NCI-H2196 treated with DMSO at 0.1 percent for 48 hours (cell line): ENCODE results near the gene PRKAG2.
"Not testable (repeated sequence)": the region's sequence is repeated elsewhere in the genome, so short reads cannot be mapped to it uniquely, and the experiment has no call there.

Source experiments
- DNase-seq: peaks from one replicate; lab custom pipeline; 2025; ENCODE audit not compliant: unreplicated experiment; lab: John Stamatoyannopoulos, UW

PRKAG2 gene

DNA sequence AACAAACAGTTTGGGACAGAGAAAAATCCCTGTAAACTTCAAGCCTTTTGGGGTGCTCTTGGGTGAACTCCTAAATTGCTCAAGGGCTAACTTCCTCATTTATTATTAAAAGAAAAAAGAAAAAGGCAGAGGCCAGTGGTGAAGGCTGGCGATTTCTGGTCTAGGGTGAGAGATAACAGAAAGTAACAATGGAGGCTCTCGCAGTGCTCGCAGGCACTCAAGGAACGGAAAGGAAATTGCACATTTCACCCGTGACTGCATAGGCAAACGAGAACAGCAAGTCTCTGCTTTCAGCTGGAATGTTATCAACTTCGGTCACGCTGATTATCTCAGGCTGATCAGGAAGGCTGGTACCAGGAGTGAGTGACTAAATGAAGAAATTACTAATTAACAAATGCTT is 70.7 kb downstream of the PRKAG2 start:
- no peak for DNase-seq

DNA sequence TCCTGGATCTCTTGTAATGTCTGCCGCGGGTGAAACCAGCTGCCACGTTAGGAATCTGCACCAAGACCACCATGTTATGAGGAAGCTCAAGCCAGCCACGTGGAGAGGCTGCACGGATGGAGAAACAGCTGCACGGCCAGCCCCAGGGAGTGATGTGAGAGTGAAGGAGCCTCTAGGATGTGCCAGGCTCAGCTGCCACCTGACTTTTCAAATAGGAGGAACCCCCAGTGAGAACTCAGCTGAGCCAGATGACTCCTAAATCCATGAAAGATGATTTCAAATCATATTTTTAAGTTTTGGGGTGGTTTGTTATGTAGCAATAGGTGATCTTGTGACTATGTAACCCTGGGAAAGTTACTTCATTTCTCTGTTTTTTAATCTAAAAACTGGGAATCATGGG is 71.7 kb downstream of the PRKAG2 start:
- DNase-seq, result no peak

DNA sequence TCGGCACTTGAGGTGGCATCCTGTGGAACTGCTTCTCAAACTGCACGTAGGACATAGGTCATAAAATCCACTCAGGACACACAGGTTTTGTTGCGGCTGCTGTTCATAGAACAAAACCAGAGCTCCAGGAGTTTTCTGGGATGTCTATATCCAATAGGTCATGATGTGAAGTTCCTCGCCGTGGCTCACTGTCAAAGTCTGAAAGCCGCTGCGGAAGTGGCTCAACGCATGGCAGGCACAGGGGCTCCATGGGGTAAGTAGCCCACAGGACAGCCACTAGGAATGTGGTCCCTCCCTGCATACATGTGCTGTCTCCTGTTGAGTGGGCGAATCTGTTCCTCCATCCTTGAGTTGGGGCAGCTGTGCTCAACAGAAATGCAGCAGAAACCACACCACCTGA is 72.2 kb downstream of the PRKAG2 start:
- no peak for DNase-seq

DNA sequence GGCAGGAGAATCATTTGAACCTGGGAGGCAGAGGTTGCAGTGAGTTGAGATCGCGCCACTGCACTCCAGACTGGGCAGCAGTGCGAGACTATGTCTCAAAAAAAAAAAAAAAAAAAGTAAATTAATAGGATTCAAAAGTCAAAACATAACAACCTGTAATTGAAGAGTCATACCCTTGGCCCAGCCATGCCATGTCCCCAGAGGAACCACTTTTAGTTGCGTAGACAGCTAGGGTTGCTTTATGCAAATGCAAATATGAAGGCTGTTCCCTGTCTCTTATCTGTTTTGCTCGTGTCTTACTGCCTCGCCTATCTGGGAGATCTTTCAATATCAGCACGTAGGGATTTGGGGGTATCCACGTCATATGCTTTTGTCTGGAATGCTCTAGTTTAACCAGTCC is 73.1 kb downstream of the PRKAG2 start:
- DNase-seq, result no peak

DNA sequence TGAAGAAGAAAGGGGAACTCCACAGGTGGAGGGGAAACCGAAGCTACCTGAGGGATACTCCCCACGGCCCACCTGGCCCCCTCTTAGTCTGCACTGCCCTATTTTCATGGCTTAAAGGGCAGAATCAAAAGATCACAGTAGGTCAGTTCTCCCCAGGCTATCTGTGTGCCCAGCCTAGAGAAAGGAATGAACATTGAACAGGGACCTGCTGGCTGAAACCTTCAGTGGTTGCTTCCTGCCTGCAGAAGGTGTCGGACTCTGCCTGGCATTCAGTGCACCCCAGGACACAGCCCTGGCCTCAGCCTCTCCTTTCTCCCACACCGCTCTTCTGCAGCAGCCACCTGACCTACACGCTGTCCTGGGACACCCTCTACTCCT is 74.5 kb downstream of the PRKAG2 start:
- no peak for DNase-seq

DNA sequence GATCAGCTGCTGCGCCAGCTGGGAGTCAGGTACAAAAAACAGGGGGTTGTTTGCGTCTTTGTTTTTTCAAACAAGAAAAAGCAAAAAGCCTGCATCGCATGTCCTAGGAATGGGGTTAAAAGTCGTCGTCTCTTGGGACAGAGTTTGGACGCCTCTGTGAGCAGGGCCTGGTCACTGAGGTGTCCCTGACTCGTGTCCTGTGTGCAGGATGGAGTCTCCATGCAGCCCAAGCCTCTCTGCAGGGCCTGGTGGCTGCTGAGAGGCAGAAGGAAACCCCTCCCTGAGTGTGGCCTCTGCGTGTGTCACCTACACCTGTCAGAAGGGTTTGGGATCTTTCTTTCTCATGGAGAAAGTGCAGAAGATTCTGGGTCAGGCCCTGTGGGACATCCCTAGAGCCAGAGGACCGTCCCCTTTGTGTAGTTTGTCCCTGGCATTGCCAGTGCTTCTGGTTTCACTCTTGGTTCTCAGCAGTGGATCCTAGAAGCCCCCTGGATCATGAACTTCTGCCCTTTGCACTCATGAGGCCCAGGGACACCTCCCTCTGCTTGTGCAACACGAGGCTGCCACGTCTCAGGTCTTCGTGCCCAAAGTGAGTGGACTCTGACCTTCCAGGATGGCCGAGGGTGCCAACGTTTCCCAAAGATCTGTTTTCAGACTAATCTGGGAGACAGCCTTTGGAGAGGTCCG is 75.0 kb downstream of the PRKAG2 start:
- DNase-seq, result no peak

DNA sequence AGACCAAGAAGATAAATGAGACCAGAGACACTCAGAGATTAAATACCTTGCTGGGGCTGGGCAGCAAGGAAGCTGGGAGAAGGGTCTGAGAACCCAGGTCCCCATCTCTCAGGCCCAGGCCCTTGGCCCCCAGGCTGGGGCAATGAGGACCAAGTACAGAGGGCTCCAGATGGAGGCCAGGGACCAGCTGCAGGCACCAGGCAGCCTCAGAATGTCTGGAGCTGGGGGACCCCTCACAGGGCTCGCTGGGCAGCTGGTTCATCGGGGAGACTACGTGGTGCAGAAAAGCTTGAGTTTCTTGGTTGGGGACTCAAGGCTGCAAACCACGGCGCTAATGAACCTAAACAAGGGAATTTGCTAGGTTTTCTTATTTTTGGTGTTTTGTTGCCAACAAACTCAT is 75.6 kb downstream of the PRKAG2 start:
- DNase-seq, result no peak

DNA sequence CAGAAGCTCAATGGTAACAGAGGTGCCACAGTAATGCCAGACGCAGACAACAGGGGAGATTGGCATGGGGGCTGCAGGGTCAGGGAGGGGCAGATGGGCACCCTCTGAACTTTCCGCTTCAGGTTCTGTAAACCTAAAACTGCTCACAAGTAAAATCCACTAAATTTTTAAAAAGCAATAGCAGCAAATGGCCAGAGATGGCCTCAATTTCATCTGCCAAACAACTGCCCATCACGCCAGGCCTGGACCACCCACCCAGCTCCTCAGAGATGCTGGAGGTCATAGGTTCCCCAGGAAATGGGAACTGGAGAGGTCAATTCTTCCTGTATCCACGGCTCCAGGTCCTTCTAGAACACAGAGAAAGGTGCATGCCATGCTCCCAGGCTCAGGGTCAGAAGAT is 76.1 kb downstream of the PRKAG2 start:
- DNase-seq, result no peak

DNA sequence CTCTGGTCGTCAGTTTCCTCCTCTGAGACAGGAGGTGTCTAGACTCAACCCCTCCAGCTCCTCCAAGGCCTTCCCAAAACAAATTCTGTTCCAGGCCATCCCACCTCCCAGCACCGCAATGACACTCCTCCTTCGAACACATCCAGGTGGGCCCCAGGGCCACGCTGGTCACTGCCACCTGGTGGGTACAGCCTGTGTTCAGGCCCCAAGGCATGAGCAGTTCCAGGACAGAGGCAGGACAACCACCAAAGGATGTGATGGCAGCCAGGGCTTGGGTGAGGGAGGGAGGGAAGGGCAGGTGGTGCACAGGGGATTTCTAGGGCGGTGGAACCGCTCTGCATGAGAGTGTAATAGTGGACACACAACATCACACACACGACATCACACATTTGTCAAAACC is 76.5 kb downstream of the PRKAG2 start:
- no peak for DNase-seq

DNA sequence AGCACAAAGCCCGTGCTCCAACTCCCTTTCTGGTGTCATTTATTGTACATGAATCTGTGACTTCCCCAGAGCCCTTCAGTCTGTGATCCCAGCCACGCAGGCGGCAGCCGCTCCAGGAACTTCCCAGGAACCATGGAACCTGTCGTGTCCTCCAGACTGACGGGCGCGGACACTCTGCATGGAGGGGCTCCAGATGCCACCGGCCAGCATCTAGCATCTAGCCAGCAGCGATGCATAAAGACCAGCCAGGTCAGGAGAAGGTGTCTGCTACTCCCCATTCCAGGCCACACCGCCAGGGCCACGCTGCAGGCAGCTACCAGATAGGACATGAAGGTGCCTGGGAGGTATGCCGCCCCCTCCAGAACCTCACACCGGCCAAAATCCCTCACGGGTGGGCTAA is 77.4 kb downstream of the PRKAG2 start:
- no peak for DNase-seq

DNA sequence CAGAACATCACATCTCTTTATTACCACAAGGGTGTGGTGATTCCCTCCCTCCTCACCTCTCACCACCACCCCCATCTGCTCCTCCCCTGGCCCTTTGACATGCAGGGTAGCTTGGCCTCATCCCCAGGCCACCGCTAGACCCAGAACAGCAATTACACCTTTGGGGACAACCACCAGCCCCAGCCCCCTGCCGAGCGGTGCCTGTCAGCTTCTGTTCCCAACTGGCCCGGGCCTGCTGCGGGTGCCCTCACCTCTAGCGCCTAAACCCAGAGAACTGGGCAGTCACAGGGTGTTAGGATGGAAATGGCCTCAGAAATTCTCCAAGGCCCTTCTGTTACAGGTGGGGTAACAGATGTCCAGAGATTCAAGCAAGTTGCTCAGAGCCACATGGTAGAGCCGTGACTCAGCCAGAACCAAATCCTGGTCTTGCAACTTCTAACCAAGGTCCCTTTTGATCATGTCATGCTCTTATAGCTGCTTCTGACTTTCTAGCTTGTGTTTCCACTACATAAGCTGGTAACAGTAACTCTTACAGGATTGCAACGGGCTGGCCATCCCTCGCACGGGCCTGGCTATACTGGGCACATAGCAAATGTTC is 78.0 kb downstream of the PRKAG2 start:
- DNase-seq, result no peak

DNA sequence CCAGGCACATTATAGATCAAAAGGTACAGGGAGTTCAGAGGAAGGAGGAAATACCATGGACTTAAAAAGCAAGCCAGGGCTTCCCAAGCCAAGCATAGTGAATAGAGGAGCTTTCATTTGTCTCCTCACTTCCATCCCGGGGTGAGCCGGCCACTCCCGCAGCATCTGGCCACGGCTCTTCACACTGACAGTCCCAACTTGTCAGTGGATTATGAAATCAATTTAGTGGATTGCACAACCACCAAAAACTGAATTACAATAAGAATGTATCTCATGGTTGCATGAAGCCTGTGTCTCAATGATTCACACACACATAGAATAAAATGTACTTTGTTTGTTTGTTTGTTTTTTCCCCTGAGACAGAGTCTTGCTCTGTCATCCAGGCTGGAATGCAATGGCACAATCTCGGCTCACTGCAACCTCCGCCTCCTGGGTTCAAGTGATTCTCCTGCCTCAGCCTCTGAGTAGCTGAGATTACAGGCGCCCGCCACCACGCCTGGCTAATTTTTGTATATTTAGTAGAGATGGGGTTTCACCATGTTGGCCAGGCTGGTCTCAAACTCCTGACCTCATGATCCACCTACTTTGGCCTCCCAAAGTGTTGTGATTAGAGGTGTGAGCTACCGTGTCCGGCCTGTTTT is 79.1 kb downstream of the PRKAG2 start:
- DNase-seq, result not testable (repeated sequence)

DNA sequence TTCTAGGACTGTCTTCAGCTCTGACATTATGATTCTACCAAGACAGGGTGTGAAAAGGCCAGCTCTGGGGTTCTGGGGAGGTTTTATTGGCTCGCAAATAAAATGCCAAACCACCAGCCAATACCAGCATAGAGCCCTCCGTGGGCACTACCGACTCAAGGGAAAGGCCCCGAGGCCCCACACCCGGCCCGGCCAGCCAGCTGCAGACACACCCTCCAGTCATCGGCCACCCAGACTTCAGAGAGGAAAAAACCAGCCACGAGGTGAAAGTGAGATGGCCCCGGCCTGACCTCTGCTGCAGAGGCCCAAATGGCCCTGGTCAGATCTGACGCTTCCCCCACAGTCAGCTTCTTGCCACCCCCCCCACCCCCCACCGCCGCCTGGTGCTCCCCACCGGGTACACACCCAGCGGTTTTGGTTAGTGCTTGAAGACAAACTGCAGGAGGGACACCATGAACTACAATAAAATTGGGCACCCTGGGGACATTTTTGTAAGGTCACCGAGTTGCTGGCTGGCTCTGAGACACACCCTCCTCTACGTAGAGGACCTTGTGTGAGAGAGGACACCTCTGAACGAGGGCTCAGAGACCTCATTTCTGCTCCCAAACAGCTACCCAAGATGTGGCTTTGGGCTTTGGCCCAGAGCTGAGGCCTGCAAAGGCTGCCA is 79.9 kb downstream of the PRKAG2 start:
- no peak for DNase-seq

DNA sequence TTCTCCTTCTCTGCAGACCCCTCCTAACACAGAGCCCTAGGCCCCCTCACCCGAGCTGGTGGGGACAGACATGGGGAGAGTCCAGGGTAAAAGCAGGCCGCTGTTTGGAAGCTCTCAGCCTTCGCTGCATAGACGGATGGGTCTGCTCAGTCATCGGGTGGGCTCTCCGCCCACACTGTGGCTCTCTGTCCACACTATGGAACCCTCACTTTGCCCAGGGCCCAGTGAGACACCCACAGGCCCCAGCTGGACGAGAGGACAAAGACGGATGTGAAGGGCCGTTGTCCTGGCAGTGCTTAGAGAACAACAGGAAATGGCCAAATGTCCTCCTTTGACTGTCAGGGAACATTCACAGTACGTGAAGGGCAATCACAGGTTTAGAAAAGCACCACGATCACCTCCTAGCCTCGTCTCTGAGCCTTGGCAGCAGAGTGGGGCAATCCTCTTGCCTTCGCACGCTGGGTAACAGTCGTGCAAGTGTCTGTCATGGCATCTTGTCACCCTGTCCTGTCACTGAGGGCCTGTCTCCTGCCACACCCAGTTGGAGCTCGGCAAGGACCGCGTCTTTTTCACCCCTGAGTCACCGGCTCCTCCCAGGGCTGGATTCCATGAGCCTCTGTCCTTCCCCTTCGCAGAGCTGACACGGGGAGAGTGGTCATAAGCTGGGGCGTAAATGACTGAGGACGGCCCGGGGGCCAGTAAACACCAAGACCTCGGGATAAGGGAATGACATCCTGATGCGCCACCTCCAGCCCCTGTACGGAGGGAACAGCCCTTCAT is 80.6 kb downstream of the PRKAG2 start:
- no peak for DNase-seq

DNA sequence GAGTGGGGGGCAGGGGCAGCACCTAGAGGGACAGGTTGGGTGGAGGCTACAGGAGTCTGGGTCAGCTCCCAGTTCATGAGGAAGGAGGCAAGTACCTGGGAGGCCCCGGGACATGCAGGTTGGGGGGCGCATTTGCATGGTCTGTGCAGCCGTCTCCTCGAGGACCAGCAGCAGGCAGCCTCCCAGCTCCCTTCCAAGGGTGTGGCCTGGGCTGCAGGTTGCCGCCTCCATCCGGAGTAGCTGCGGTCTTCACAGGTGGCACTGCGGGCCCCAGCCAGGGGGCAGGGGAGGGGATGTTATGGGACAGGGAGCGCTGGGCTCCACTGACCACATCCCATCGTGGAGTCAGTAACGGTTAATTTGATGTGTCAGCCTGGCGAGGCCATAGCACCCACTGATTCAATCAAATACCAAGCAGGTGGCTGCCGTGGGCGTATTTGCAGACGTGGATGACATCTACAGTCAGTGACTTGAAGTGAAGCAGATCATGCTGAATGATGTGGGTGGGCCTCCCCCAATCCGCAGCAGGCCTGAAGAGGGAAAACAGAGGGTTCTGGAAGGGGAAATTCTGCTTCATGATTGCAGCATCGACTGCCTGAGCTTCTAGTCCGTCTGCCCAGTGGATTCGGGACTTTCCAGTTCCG is 81.6 kb downstream of the PRKAG2 start:
- DNase-seq, result no peak

DNA sequence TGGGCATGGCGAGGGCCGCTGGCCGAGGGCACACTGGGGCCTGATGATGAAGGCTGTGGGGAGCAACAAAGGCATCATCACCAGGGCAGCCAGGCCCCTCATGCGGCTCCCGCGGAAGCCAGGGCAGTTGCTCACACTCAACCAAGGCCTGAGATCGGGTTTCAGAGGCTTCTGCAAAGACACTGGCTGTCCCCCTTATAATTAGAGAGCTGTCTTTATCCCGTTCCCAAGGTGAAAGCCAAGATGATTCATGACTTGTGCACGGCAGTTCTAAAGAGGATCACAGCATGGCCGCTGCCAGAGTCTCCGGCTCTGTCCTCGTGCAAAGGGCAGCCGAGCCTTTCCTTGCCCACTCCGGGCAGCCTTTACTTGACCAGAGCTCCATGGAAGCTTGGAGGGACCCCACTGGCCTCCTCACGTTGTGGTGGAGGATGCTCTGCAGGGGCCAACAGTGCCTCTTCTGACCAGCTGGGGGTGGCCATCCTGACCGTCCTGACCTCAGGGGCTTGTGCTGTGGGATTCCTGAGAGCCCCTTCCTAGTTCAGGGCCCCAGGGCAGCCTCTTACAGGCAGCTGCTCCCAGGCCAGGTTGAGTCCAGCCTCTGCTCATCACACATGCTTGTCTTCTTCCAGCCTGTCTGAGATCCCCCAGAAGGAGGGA is 82.3 kb downstream of the PRKAG2 start:
- DNase-seq, result no peak

DNA sequence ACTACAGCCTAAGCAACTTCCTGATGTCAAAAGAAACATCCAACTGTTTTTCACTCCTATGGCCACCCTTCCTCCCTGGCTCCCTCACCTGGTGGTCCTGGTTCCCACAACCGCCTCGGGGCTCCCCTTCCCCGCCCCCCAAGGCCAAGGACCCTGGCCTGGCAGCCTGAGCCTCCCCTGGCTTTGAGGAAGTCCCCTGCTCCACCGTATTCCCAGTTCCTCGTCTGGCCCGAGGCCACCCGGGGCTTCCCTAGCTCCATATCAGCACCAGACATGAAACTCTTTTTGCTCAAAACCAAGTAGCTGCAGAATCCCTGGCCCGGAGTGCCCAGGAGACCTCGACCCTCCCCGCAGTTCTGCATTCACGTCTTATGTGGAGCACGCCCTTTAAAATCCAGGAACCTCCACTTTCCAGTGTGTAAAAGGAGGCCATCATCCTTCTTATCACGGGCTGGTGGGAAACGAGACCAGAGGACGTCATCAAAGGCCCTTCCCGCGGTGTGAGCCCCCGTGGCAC is 82.9 kb downstream of the PRKAG2 start:
- no peak for DNase-seq

DNA sequence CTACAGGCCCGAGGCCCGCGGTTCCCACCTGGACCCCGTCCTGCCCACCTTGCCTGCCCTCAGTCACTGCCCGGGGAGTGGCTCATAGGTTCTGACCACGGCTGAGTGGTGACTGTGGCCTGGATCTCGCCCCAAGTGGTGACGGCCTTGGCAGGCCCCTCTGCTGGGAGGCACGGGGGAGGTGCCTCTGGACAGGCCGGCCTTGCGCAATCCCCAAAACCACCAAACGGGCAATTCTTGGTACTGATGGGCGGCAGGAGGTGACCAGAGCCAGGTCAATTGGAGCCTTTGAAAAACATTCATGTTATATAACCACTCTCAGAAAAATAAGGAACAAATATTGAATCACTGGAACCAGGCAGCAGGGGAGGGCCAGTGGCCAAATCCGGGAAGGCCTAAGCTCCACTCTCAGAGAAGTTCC is 83.4 kb downstream of the PRKAG2 start:
- no peak for DNase-seq

DNA sequence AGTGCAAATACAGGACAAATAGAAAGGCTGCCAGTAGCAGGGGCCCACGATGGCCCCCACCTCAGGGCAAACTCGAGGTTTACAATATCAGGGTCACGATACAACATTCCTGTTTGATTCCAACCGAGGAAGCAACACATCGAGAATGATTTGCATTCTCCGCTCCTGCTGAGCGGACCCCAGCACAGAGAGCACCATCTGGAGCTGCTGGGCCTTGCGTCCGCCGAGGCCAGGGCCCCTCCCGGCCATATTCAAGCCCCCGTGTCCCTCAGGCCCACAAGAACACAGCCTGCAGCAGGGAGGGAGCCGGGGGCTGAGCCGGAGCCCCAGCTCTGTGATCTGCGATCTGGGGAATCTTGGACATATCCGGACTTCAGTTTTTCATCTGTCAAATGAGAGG is 84.3 kb downstream of the PRKAG2 start:
- no peak for DNase-seq

DNA sequence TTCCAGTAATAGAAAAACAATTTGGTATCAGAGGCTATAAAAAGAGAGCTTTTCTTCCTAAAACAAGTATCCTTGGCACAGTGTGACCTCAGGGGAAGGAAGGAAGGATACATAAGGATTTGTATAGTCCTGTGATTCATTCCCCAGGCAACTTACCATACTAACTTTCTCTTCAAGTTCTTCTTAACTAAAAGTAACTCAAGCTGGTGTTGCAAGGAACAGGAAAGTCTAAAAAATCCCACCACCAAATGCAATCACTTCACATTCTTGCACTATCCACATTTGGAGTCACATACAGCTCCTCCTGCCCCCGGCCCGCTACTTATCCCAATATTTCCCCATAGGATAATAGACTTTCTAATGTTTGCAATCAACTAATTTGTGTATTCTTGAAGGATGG is 84.8 kb downstream of the PRKAG2 start:
- no peak for DNase-seq
